ENCODE results near the gene GSTP1.
A peak's percentile ranks its signal among the peaks of the same experiment; 100 is the strongest.
"Not testable (repeated sequence)": the region's sequence is repeated elsewhere in the genome, so short reads cannot be mapped to it uniquely, and the experiment has no call there.

GSTP1 gene

DNA sequence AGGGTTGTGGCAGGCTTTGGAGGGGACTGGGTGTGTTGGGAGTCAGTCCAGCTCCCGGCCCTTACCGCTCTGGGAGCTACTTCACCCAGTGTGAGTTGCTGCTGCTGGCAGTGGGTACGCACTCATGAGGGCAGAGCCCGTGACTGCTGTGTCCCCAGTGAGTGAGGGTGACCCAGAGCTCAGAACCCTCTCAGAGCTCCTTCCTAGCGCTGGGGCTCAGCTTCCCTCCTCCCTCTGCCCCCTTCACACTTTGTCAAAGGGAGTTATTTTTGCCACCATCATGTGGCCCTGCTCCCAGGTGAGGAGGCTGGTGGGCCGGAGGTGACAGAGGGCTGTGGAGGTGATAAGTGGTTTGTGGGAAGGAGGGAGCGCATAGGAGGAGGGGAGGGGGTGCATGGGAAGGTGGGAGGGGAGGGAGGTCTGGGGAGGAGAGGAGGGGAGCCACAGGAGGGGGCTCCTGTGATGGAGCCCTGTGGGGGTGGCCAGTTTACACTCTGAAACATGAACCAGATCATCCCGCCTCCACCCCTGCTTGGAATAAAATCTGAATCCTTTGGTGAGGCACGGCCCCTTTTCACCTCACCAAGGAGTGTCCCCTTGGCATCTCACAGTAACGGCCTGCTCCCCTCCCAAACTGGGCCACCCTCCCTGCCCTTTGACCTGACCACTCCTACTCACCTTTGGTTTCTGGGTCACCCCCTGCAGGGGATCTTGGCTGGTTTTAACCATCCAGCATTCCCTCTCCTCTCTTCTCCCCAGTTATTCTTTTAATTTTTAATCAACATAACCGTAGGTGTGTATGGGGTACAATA, 33.0 kb downstream of the GSTP1 start:
- DNase-seq = no peak

GRCh38 chr11:67617243-67617953, 33.8 kb downstream of the GSTP1 start:
- no peak for DNase-seq

DNA sequence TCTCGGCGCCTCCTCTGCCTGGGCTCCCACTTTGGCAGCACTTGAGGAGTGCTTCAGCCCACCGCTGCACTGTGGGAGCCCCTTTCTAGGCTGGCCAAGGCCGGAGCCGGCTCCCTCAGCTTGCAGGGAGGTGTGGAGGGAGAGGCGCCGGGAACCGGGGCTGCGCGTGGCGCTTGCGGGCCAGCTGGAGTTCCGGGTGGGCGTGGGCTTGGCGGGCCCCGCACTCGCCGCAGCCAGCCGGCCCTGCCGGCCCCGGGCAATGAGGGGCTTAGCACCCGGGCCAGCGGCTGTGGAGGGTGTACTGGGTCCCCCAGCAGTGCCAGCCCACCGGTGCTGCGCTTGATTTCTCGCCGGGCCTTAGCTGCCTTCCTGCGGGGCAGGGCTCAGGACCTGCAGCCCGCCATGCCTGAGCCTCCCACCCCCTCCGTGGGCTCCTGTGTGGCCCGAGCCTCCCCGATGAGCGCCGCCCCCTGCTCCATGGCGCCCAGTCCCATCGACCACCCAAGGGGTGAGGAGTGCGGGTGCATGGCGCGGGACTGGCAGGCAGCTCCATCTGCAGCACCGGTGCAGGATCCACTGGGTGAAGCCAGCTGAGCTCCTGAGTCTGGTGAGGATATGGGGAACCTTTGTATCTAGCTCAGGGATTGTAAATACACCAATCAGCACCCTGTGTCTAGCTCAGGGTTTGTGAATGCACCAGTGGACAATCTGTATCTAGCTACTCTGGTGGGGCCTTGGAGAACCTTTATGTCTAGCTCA, 35.5 kb downstream of the GSTP1 start:
- not testable (repeated sequence) for DNase-seq

- not testable (repeated sequence) for DNase-seq
Observed at GRCh38 chr11:67619683-67620618, 36.3 kb downstream of the GSTP1 start.

DNA sequence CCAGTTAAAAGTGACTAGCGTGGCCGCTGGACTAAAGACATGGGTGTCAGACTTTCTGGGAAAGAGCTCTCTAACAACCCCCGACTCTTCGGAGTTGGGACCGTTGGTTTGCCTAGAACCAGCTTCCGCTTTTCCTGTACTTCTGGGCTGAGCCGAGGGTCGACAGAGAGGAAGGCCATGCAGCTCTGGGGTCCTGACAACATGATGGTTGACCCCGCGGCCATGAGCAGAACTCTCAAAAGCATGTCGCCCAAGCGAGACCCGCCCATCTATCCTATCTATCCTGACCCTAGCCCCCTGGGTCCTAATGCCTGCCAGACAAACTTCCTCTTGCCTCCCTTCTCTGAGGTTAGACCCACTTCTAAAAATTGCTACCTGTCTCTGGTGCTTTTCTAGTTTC, 37.0 kb downstream of the GSTP1 start:
- DNase-seq = not testable (repeated sequence)

- not testable (repeated sequence) for DNase-seq
Observed at GRCh38 chr11:67621928-67622327, 38.3 kb downstream of the GSTP1 start.

DNA sequence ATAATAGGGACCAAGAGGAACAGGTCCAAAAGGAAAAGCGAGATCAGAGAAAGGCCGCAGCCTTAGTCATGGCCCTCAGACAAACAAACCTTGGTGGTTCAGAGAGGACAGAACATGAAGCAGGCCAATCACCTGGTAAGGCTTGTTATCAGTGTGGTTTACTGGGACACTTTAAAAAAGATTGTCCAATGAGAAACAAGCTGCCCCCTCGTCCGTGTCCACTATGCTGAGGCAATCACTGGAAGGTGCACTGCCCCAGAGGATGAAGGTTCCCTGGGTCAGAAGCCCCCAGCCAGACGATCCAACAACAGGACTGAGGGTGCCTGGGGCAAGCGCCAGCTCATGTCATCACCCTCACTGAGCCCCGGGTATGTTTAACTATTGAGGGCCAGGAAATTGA, 39.3 kb downstream of the GSTP1 start:
- not testable (repeated sequence) for DNase-seq

DNA sequence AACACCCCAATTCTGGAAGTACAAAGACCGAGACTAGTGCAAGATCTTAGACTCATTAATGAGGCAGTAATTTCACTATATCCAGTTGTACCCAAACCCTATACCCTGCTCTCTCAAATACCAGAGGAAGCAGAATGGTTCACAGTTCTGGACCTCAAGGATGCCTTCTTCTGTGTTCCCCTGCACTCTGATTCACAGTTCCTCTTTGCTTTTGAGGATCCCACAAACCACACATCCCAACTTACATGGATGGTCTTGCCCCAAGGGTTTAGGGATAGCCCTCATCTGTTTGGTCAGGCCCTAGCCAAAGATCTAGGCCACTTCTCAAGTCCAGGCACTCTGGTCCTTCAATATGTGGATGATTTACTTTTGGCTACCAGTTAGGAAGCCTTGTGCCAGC, 40.2 kb downstream of the GSTP1 start:
- DNase-seq = not testable (repeated sequence)

DNA sequence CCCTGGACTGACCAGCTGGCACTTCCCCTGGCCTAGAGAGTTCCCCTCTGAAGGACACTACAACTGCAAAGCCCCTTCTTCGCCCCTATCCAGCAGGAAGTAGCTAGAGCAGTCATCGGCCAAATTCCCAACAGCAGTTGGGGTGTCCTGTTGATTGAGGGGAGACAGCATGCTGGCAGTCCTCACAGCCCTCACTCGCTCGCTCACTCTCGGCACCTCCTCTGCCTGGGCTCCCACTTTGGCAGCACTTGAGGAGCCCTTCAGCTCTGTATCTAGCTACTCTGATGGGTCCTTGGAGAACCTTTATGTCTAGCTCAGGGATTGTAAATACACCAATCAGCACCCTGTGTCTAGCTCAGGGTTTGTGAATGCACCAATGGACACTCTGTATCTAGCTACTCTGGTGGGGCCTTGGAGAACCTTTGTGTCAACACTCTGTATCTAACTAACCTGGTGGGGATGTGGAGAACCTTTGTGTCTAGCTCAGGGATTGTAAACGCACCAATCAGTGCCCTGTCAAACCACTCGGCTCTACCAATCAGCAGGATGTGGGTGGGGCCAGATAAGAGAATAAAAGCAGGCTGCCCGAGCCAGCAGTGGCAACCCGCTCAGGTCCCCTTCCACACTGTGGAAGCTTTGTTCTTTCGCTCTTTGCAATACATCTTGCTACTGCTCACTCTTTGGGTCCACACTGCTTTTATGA, 42.7 kb downstream of the GSTP1 start:
- DNase-seq = not testable (repeated sequence)

- no peak for DNase-seq
Observed at GRCh38 chr11:67626970-67627369, 43.4 kb downstream of the GSTP1 start.

DNA sequence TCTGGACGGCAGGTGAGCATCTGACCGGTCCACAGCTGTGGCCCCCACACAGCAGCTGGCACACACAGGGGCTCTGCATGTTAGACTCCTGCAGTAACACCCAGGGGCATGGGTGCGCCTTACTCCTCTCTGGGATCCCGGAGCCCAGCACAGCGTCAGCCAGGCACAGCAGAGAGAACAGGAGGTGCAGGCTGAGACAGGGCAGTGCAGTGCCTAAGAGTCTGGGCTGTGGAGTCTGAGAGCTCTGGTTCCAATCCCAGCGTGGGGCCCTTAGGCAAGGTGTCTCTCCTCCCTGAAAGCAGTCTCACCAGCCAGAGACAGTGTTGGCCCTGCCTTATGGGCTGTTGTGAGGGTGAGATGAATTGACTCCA, 43.8 kb downstream of the GSTP1 start:
- DNase-seq = no peak

DNA sequence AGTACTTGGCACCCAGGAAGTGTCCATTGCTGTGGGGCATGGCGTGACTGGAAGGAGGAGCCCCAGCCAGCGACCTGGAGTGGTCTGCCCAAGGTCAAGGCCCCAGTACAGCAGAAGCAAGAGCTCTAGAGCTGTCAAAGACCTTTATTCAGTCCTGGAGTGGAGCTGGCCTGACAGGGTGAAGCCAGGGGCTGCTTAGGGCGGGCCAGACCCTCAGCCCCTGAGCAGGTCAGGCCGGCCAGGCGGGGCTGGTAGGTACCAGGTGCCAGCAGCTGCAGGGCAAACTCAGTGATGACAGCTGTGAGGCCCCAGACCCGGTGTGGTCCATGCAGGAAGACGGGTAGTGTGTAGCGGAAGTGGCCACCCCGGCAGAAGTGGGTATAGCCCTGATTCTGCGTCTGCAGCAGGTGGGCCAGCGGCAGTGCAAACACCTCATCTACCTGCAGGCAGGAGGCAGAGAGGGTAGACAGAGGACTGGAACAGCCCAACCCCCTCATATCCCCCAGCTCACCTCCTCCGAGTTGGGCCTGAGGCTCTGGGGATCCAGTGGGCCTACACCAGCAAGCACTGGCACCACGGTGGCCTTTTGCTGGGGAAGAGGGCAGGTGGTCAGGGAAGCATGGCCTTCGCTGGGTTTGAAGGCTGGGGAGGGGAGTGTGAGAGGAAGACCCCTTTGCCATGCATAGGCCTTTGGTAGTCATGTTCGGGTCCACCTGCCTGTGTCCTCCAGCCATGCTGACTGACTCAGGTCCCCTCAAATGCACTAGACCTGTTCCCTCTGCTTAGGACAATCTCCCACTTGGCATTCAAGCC, 44.4 kb downstream of the GSTP1 start:
- no peak for DNase-seq

- no peak for DNase-seq
Observed at GRCh38 chr11:67628710-67629385, 45.2 kb downstream of the GSTP1 start.

DNA sequence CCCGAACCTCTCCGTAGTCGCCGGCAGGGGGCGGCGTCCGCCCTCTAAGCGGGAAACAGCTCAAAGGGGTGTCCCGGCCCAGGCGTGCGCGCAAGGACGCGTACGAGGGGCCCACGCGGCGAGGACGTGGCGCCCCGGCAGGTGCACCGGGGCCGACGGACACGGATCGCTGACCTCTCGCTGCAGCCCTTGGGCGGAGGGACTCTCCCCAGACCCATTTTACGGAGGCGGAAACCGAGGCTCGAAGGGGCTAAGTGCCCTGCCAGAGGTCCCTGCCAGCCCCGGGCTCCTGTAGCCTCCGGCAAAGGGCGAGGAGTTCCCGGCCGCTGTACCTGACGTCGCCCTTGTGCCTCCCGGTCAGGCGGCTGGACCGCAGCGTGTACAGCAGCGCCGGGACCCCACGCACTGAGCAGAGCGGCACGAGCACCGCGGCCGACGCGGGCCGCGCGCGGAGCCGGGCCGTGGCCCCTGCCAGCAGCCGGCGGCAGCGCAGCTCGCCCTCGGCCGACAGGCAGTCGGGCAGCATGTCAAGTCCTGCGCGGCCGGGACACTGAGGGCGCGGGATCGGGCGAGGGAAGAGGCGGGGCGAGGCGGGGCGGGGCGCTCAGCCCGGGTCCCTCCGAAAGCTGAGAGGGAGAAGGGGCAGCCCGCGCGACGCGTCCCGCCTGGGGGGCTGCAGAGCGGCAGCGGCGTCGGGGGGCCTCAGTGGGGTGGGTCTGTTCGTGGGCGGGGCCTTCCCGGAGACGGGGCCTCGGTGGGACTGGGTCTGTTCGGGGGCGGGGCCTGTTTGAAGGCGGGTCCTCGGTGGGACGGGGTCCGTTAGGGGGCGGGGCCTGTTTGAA, 46.0 kb downstream of the GSTP1 start, which contains the start of gene NUDT8:
Gene NUDT8 (minus strand): TSS at position 552 of the 842 bp plus-strand sequence. CDS start 26 bp downstream, at position 526.
- DNase-seq = peak; percentile 76 to 90 (median 82)

- peak; percentile 91 to 98 (median 94) for DNase-seq
Observed at GRCh38 chr11:67630228-67630942, 46.8 kb downstream of the GSTP1 start.

GRCh38 chr11:67630943-67631331, 47.3 kb downstream of the GSTP1 start:
- DNase-seq = no peak

- DNase-seq = no peak
Observed at GRCh38 chr11:67631411-67631810, 47.8 kb downstream of the GSTP1 start.

DNA sequence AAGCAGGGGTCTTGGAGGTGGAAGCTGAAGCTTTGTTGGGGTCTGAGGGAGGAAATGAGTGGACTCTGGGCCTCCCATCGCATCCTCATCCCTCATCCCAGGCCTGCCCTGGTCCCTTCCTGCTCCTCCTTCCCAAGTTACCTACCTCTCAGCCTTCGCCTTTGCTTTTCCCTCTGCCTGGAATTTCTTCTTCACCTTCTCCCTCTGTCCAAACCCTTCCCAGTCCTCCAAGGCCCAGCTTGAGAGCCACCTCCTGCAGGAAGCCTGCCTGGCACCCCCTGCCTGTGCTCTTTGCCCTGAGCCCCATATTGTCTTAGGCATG, 48.2 kb downstream of the GSTP1 start:
- DNase-seq = no peak
